Measurements from ENCODE around the gene CD59. TPM values are rescaled to one million over a fixed set of nuclear protein-coding genes. Genes with fewer than 3 reads are reported as not detected.

CD59 gene
- total RNA-seq, 2 experiments from 2014 or later = 26.4 to 27.4 TPM

DNA sequence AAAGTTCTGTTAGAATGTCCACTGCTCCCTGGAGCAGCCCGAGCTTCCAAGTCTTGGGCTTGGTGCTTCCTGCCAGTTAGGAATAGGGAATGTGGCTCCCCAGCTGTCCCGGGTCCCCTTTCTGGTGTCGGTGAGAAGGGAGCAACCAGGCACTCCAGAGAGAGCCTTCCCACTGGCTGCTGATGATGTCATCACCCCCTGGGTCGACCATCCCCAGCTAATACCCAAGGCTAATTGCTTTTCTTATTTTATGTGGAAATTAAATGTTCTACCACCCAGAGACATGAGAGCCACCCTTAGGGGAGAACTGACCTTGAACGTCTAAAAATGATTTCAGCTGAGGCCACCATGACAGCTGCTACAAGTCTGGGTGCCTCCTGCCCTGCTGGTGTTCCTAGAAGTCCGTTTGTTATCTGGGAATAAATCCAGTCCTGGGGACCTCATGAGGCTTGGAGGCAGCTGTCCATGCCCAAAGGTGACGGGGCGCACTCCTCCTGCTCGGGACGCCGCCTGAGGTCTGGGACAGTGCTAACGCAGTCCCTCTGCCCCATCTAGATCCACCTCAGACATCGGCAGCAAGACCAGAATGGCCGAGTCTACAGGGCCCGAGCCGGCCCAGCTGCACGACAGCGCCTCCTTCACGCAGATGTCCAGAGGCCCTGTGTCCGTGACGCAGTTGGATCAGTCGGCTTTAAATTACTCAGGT is 77.9 kb downstream of the CD59 start:
- ChIA-PET POLR2A (no interaction called here), CTCF (no interaction called here)

GRCh38 chr11:33657757-33658156 is 78.5 kb downstream of the CD59 start:
- CTCF ChIA-PET = no interaction called here
- POLR2A ChIA-PET = no interaction called here

DNA sequence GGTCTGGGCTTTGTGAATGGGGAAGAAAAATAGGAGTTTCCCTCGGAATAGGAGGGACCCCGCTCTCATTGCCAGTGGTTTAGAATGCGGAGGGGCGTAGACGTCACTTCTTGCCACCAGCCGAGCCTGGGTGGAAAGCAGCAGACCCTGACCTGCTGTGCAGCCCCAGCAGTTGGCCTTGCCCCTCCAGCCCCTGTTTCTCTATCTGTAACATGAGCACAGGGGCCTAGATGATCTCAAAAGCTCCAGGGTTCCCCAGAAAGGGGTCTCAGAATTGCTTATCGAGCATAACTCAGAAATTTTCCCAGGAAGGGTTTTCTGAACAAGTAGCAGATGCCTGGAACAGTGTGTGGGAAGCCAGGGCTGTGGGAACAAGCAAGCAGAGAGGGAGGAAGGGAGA is 79.5 kb downstream of the CD59 start:
- ChIA-PET CTCF (no interaction called here), POLR2A (no interaction called here)

GRCh38 chr11:33655842-33656600 is 80.2 kb downstream of the CD59 start:
- POLR2A ChIA-PET = no interaction called here
- CTCF ChIA-PET = no interaction called here

- POLR2A ChIA-PET = no interaction called here
Observed at GRCh38 chr11:33654594-33654993, 81.6 kb downstream of the CD59 start.

More at GRCh38 chr11:33654594-33654993, 81.6 kb downstream of the CD59 start:
- CTCF ChIA-PET = no interaction called here

Other genes with a start within 250 kb of the CD59 start
- gene C11orf91, start 35.6 kb downstream of the CD59 start, total RNA-seq = not detected
- gene FBXO3, start 38.1 kb upstream of the CD59 start, total RNA-seq = 10 to 100 TPM; 18.1 to 18.3 TPM
- gene LMO2, start 155.7 kb upstream of the CD59 start, total RNA-seq = under 1 TPM in 1 of 2 experiments, not detected in 1; 0.13 TPM